ENCODE measurements around the gene NXT2. TPM values are rescaled to one million over a fixed set of nuclear protein-coding genes. Genes with fewer than 3 reads are reported as not detected.

NXT2 gene
- 14.3 TPM for total RNA-seq (2021; ENCODE audit: unreplicated experiment)
- 4.4 and 5.0 TPM in 2 replicates for polyA plus RNA-seq (2012)
- Bru-seq, nascent RNA = percentile 54 among the genes with signal in this experiment
- BruChase-seq, experiment 1, labeled RNA remaining after a 6-hour chase = percentile 90 among the genes with signal in this experiment
- BruChase-seq, experiment 2, labeled RNA remaining after a 2-hour chase = percentile 70 among the genes with signal in this experiment
- long read RNA-seq, transcript NXT2-202 (4 exons, 1,085 nt) = minor isoform, 6 of 57 reads
- long read RNA-seq, transcript NXT2-203 (4 exons, 2,562 nt) = major isoform, 47 of 57 reads
- long read RNA-seq, partial matches to known transcripts = 0 of 57 reads
- long read RNA-seq, other reads (novel, unspliced or antisense) = 3 of 57 reads

DNA sequence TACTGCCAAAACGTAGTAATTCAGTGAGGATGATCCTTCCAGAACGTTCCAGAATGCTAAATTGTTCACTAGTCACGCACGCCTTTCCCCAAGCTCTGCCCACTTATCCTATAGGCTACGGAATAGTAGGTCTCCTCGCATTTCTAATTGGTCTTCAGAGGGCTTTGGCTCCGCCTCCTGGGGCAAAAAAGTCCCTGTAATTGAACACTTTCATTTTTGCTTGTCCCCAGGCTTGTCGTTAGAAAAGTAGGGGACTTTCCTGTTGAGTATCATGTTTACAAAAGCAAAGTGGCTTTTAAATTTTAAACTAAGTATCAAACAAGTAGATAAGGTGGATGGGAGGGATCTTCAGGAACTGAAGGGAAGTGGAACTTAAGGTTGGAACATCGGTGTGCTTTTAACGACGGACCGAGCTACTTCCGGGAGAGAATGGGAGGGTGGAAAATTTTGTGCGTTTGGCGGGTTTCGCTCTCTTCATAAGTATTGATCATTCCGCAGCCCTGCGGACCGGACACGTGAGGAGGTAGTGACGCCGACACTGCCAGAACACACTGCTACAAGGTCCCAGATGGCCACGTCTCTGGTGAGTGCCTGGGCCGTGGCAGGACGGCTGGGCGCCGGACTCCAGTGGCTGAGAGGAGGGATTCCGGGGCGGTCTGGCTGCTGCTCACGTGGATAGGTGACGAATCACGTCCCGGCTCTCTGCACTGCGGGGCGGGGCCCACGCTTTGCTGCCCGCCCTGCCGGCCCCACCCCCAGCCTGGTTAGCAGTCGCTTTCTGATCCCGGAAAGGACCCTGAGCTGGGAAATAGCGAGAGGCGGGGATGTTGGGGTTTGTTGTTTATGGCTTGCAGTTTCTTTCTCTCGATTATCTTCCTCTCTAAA, at the start of gene NXT2:
Gene NXT2, plus strand, starts transcription at position 406 of the 885 bp plus-strand sequence. Its CDS starts 163 bp downstream, at position 569.
- Histone ChIP-seq H3K9me3 (ENCODE audit: control insufficient read depth in 1 of 2, insufficient read depth in 1 of 2, low read depth in 1 of 2, low read length in 2 of 2) (no peaks in the 10 kb centered on the region), H3K4me2 (ENCODE audit: low read length) (peak within 1 kb of the TSS; percentile 68), H3K4me1 (ENCODE audit: control insufficient read depth in 1 of 2, insufficient read depth in 2 of 2, low read length in 2 of 2) (peaks cover 2 to 16% of the 10 kb centered on the region in 2 experiments; a peak in 2 of 4 replicates), H3K4me3 (replicated peaks in 1 of 2; ENCODE audit: low read depth in 1 of 2, low read length in 2 of 2) (peak within 1 kb of the TSS; percentile 56 to 58), H3K9ac (ENCODE audit: low read length) (peak within 1 kb of the TSS; percentile 70), H3K27ac (ENCODE audit: low read depth, low read length) (peak within 1 kb of the TSS; percentile 74), H3K36me3 (ENCODE audit: control insufficient read depth in 1 of 2, insufficient read depth in 2 of 2, low read length in 2 of 2) (no peaks in the 10 kb centered on the region), H2AFZ (ENCODE audit: low read depth, low read length, poor library complexity, severe bottlenecking) (peak within 1 kb of the TSS; percentile 78), H3K9me2 (ENCODE audit: insufficient read depth) (no peaks in the 10 kb centered on the region), H3K79me2 (ENCODE audit: insufficient read depth, low read length) (no peaks in the 10 kb centered on the region), H4K20me1 (ENCODE audit: insufficient read depth) (no peaks in the 10 kb centered on the region), H3K27me3 (ENCODE audit: insufficient read depth, low read length) (no peaks in the 10 kb centered on the region)
- TSS peak; percentile 71 for BruUV-seq (replicated peaks)
- POLR2A ChIA-PET = no interaction called here
- RAD21 ChIA-PET (ENCODE audit: low non-redundant PET in 1 of 2, low total read pairs in 2 of 2, uncharacterized antibody in 2 of 2, unreplicated experiment in 2 of 2) = no interaction called here
- ATAC-seq (peak; percentile 98), DNase-seq (ENCODE audit: low read depth, low spot score) (peak; percentile 88)
- CTCF ChIA-PET = interaction anchor here (0.7 kb wide), 1 partner anchor 320 kb away, joined by 3 read pairs; no protein-coding TSS in a partner anchor
- intact Hi-C loops (cut with micrococcal nuclease) = no loop called here
- TF ChIP-seq ZFX (IDR thresholded peaks at IDR 0.05) = peak; percentile 14; the same call in 1 of the 2 replicates
- peak; percentile 67 for TF ChIP-seq POLR2A (IDR thresholded peaks at IDR 0.05; ENCODE audit: borderline replicate concordance, extremely low read depth, insufficient read depth, insufficient read length)
- no peak for TF ChIP-seq JUND (IDR thresholded peaks at IDR 0.05)
- TF ChIP-seq, protein P1, sequence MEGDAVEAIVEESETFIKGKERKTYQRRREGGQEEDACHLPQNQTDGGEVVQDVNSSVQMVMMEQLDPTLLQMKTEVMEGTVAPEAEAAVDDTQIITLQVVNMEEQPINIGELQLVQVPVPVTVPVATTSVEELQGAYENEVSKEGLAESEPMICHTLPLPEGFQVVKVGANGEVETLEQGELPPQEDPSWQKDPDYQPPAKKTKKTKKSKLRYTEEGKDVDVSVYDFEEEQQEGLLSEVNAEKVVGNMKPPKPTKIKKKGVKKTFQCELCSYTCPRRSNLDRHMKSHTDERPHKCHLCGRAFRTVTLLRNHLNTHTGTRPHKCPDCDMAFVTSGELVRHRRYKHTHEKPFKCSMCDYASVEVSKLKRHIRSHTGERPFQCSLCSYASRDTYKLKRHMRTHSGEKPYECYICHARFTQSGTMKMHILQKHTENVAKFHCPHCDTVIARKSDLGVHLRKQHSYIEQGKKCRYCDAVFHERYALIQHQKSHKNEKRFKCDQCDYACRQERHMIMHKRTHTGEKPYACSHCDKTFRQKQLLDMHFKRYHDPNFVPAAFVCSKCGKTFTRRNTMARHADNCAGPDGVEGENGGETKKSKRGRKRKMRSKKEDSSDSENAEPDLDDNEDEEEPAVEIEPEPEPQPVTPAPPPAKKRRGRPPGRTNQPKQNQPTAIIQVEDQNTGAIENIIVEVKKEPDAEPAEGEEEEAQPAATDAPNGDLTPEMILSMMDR (IDR thresholded peaks at IDR 0.05 in 2 of 3, conservative IDR thresholded peaks at IDR 0.05 in 1 of 3; ENCODE audit: borderline replicate concordance in 1 of 3, insufficient read depth in 1 of 3, low read depth in 2 of 3, low read length in 2 of 3) = no peak
- peak; percentile 63 for TF ChIP-seq ELF1 (IDR thresholded peaks at IDR 0.05; ENCODE audit: borderline replicate concordance, low read depth)
- TF ChIP-seq POLR2AphosphoS5 (IDR thresholded peaks at IDR 0.05; ENCODE audit: low read depth, low read length) = peak; percentile 73
- TF ChIP-seq ZNF274 (IDR thresholded peaks at IDR 0.05; ENCODE audit: low read depth, low read length) = no peak
- no peak for TF ChIP-seq SIN3A (IDR thresholded peaks at IDR 0.05; ENCODE audit: low read depth)
- TF ChIP-seq EGR1 (IDR thresholded peaks at IDR 0.05; ENCODE audit: low read depth) = no peak; the same call in 1 of the 2 replicates
- TF ChIP-seq CEBPB (IDR thresholded peaks at IDR 0.05; ENCODE audit: low read depth) = no peak
- TF ChIP-seq MAX (IDR thresholded peaks at IDR 0.05) = 0 out of 2 replicates have a peak, but pooled peaks have one; percentile 26
- no peak for TF ChIP-seq EZH2 (IDR thresholded peaks at IDR 0.05)
- TF ChIP-seq SRF (IDR thresholded peaks at IDR 0.05; ENCODE audit: low read depth) = peak; percentile 39; the same call in 1 of the 2 replicates
- TF ChIP-seq, protein P2, sequence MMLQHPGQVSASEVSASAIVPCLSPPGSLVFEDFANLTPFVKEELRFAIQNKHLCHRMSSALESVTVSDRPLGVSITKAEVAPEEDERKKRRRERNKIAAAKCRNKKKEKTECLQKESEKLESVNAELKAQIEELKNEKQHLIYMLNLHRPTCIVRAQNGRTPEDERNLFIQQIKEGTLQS (IDR thresholded peaks at IDR 0.05) = no peak
- no peak for TF ChIP-seq REST (IDR thresholded peaks at IDR 0.05; ENCODE audit: low read depth)
- no peak for TF ChIP-seq RAD21 (IDR thresholded peaks at IDR 0.05; ENCODE audit: low read depth)
- peak; percentile 11 for TF ChIP-seq TCF7L2 (IDR thresholded peaks at IDR 0.05; ENCODE audit: borderline replicate concordance, extremely low read depth, insufficient read depth, insufficient read length)

Data from HCT116 (cell line).